T-cell (primary cell): ENCODE results near the gene RERE. TPM values are rescaled to one million over a fixed set of nuclear protein-coding genes. Genes with fewer than 3 reads are reported as not detected.

Experiments
- ATAC-seq, 4 experiments: fragments of 200-7000 bp in 3 of 4; fragments of 150-1000 bp in 1 of 4; cut with Tn5 transposase; replicated peaks in 1 of 4; 1 replicate in 3 of 4; 2 replicates in 1 of 4; pipeline ENCODE4 v1.10.0; 2021; ENCODE audit warnings: moderate library complexity in 3 of 4, mild to moderate bottlenecking in 2 of 4, moderate number of reproducible peaks in 1 of 4
- CTCF ChIA-PET, 2 donors: fragments of 300-600 bp; sonication (Branson Sonifier 250); formaldehyde crosslinking; loops; one replicate each; lab custom pipeline; 2022; ENCODE audit warnings: antibody characterized with exemption in 2 of 2; lab: Charles Lee
- POLR2A ChIA-PET, 2 donors: fragments of 300-600 bp; sonication (Branson Sonifier 250); formaldehyde crosslinking; loops; one replicate each; lab custom pipeline; 2022; ENCODE audit warnings: antibody characterized with exemption in 2 of 2; lab: Charles Lee
- DNase-seq, 35 experiments: peaks; one replicate each; pipeline versions ENCODE4 v3.0.0 to v3.0.0-alpha.2; 2013 to 2023
- H3K27ac ChIP-seq: one replicate; pipeline ENCODE4 v1.5.1; 2013; ENCODE audit warnings: low read length
- H3K27me3 ChIP-seq, 2 experiments: replicated peaks in 1 of 2; 1 replicate in 1 of 2; 2 replicates in 1 of 2; pipeline versions ENCODE4 v1.6.1 to v1.7.0; 2013; ENCODE audit warnings: low read length in 1 of 2, mixed read lengths in 1 of 2; ENCODE audit not compliant: control insufficient read depth in 2 of 2, insufficient read depth in 2 of 2; ENCODE audit errors: extremely low read depth in 1 of 2
- H3K36me3 ChIP-seq, 2 donors: 1 replicate in 1 of 2; 2 replicates in 1 of 2; pipeline versions ENCODE4 v1.6.1 to v1.7.0; 2013; ENCODE audit warnings: low read length in 1 of 2; ENCODE audit not compliant: control insufficient read depth in 2 of 2, insufficient read depth in 1 of 2; ENCODE audit errors: extremely low read depth in 1 of 2
- H3K4me1 ChIP-seq, 2 experiments: 1 replicate in 1 of 2; 2 replicates in 1 of 2; pipeline versions ENCODE4 v1.6.1 to v1.7.0; 2013; ENCODE audit warnings: low read length in 2 of 2, mixed read lengths in 1 of 2; ENCODE audit not compliant: insufficient read depth in 2 of 2, control insufficient read depth in 1 of 2; ENCODE audit errors: extremely low read depth in 1 of 2
- H3K4me3 ChIP-seq, 2 donors: 1 replicate in 1 of 2; 2 replicates in 1 of 2; pipeline versions ENCODE4 v1.5.1 to v1.7.0; 2013; ENCODE audit warnings: mild to moderate bottlenecking in 2 of 2, low read length in 1 of 2, moderate library complexity in 1 of 2; ENCODE audit not compliant: control insufficient read depth in 1 of 2; ENCODE audit errors: extremely low read depth in 1 of 2
- H3K9me3 ChIP-seq: 2 replicates; pipeline ENCODE4 v1.7.0; 2013
- H3K27ac Mint-ChIP-seq, 2 donors: one replicate each; pipeline ENCODE4 v1.8.0; 2020 to 2021; ENCODE audit warnings: mild to moderate bottlenecking in 2 of 2, mixed read lengths in 2 of 2
- H3K27me3 Mint-ChIP-seq, 2 donors: one replicate each; pipeline ENCODE4 v1.8.0; 2021 to 2022; ENCODE audit warnings: mixed read lengths in 2 of 2
- H3K36me3 Mint-ChIP-seq: one replicate; pipeline ENCODE4 v1.8.0; 2021; ENCODE audit warnings: mixed read lengths
- H3K4me1 Mint-ChIP-seq, 3 donors: one replicate each; pipeline ENCODE4 v1.8.0; 2020 to 2022; ENCODE audit warnings: mixed read lengths in 3 of 3, mild to moderate bottlenecking in 1 of 3
- H3K4me3 Mint-ChIP-seq, 3 donors: one replicate each; pipeline ENCODE4 v1.8.0; 2020 to 2022; ENCODE audit warnings: mild to moderate bottlenecking in 3 of 3, mixed read lengths in 3 of 3, moderate library complexity in 3 of 3
- H3K9me3 Mint-ChIP-seq, 3 donors: one replicate each; pipeline ENCODE4 v1.8.0; 2020 to 2022; ENCODE audit warnings: mixed read lengths in 3 of 3
- WGBS: methylation state at CpG from one replicate; pipeline ENCODE4 v1.1.5; 2013; ENCODE audit warnings: missing lambda C conversion rate; ENCODE audit not compliant: insufficient coverage; 5-methylcytosine and 5-hydroxymethylcytosine counted together
- total RNA-seq, 35 experiments: library from RNA in 6 of 35; stranded (reverse) in 6 of 35; fragments of 120-200 nt in 1 of 35; gene quantifications; one replicate each; pipeline versions ENCODE4 v1.2.1 to v1.2.4 and lab custom pipeline; 2013 to 2026

Gene RERE
- total RNA-seq, 5 donors from 2014 or later (not counting 1 experiment from before 2014, with no cell fraction given), result 85.1 to 116 (median 103) TPM

DNA sequence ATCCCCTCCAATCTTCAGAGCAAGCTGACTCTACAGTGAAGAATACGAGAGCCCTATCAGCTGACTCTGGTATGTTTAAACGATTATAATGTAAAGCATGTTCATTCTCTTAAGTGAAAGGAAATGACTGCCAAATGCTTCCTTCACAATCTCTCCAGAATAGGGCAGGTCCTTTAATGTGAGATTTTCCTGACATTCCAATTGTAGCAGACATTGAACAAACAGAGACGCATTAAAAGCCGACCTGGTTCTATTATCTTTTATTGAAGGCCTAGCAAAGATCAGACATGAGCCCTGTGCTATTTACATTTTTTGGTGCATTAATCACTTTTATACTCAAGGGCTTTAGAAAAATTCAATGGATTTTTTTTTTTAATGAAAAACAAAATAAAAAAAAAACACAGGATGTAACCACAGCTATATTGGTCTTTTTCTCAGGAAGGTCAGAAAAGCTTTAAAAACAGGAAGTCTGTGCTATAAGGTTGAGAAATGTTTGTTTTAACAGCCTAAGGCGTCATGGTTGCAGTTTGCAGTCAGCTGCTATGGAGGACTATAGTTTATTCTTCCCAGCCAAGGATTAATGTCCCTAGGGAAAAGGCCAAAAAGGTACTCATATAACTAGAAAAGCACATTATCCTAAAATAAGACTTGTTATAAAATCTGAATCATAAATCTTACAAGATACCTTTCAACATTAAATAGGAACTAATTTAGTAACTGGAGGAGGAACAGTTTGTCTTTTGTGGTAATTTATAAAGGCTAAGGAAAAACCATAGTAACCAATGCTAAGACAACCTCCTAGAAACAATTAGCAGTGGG, 104.8 kb downstream of the RERE start:
- H3K9me3 ChIP-seq, result no peaks in the 10 kb centered on the region
- CTCF ChIA-PET, result interaction anchor here in 1 of 2 donors (0.7 kb wide), 1 partner anchor 109 kb away, joined by 3 read pairs; no protein-coding TSS in a partner anchor
- H3K4me3 ChIP-seq, result no peak overlapping the region
- POLR2A ChIA-PET, result interaction anchor here in 1 of 2 donors (0.6 kb wide), 1 partner anchor 99 kb away, joined by 3 read pairs; no protein-coding TSS in a partner anchor
- no peaks in the 10 kb centered on the region for H3K27me3 ChIP-seq
- H3K4me1 ChIP-seq, result peaks cover 4 to 10% of the 10 kb centered on the region in 2 experiments
- H3K27me3 Mint-ChIP-seq, result peaks cover 0 to 7% of the 10 kb centered on the region in 2 donors
- peak overlapping the region; percentile 25 to 78 for H3K27ac Mint-ChIP-seq
- H3K36me3 Mint-ChIP-seq, result peaks cover 10% of the 10 kb centered on the region
- WGBS, result no CpG with 5 or more reads among the region's 5 CpGs
- peak in 1 of 35 experiments; percentile 28 for DNase-seq
- ATAC-seq, result peak in 3 of 4 experiments; percentile 41 to 75 (median 55)
- H3K36me3 ChIP-seq, result no peaks in the 10 kb centered on the region
- H3K4me3 Mint-ChIP-seq, result peak overlapping the region in 2 of 3 donors; percentile 42 to 44
- H3K4me1 Mint-ChIP-seq, result peaks cover 16 to 28% (median 24%) of the 10 kb centered on the region in 3 donors
- H3K27ac ChIP-seq, result peak overlapping the region; percentile 28
- H3K9me3 Mint-ChIP-seq, result no peaks in the 10 kb centered on the region

- H3K36me3 Mint-ChIP-seq, result peaks cover 10% of the 10 kb centered on the region
- no CpG with 5 or more reads among the region's 4 CpGs for WGBS
- peak in 1 of 4 experiments; percentile 51 for ATAC-seq
- H3K4me3 Mint-ChIP-seq, result peak overlapping the region in 1 of 3 donors; percentile 44
- peaks cover 16 to 28% (median 24%) of the 10 kb centered on the region in 3 donors for H3K4me1 Mint-ChIP-seq
- H3K9me3 ChIP-seq, result no peaks in the 10 kb centered on the region
- H3K27me3 Mint-ChIP-seq, result peaks cover 0 to 13% of the 10 kb centered on the region in 2 donors
- no peak overlapping the region for H3K4me3 ChIP-seq
- no peaks in the 10 kb centered on the region for H3K9me3 Mint-ChIP-seq
- H3K36me3 ChIP-seq, result no peaks in the 10 kb centered on the region
- H3K27ac Mint-ChIP-seq, result peak overlapping the region in 1 of 2 donors; percentile 78
- POLR2A ChIA-PET, result no interaction called here
- peaks cover 4 to 10% of the 10 kb centered on the region in 2 experiments for H3K4me1 ChIP-seq
- H3K27me3 ChIP-seq, result no peaks in the 10 kb centered on the region
- no peak overlapping the region for H3K27ac ChIP-seq
- DNase-seq, result no peak
- CTCF ChIA-PET, result no interaction called here
Measured at GRCh38 chr1:8711873-8712412, 105.5 kb downstream of the RERE start.

- Mint-ChIP-seq H3K36me3 (peaks cover 10% of the 10 kb centered on the region), H3K9me3 (no peaks in the 10 kb centered on the region), H3K27ac (peak overlapping the region in 1 of 2 donors; percentile 3), H3K27me3 (peaks cover 4 to 15% of the 10 kb centered on the region in 2 donors), H3K4me3 (no peak overlapping the region), H3K4me1 (peaks cover 16 to 28% (median 24%) of the 10 kb centered on the region in 3 donors)
- POLR2A ChIA-PET, result interaction anchor here (0.7 kb wide), 2 partner anchors 42 to 708 kb away, joined by 3 to 12 read pairs; no protein-coding TSS in a partner anchor
- no CpG with 5 or more reads among the region's 5 CpGs for WGBS
- no peak overlapping the region for H3K27ac ChIP-seq
- H3K4me3 ChIP-seq, result no peak overlapping the region
- peaks cover 4 to 10% of the 10 kb centered on the region in 2 experiments for H3K4me1 ChIP-seq
- H3K36me3 ChIP-seq, result no peaks in the 10 kb centered on the region
- CTCF ChIA-PET, result interaction anchor here in 1 of 2 donors (0.7 kb wide), 1 partner anchor 859 kb away, joined by 3 read pairs; no protein-coding TSS in a partner anchor
- no peak for ATAC-seq
- no peak for DNase-seq
- H3K9me3 ChIP-seq, result no peaks in the 10 kb centered on the region
- no peaks in the 10 kb centered on the region for H3K27me3 ChIP-seq
Measured at GRCh38 chr1:8711151-8711550, 106.3 kb downstream of the RERE start.

- Histone ChIP-seq H3K9me3 (no peaks in the 10 kb centered on the region), H3K27ac (no peak overlapping the region), H3K27me3 (peaks cover 0 to 9% of the 10 kb centered on the region in 2 experiments), H3K4me1 (peaks cover 4 to 9% of the 10 kb centered on the region in 2 experiments), H3K36me3 (no peaks in the 10 kb centered on the region), H3K4me3 (no peak overlapping the region)
- ChIA-PET CTCF (no interaction called here), POLR2A (no interaction called here)
- no peak overlapping the region for H3K4me3 Mint-ChIP-seq
- peaks cover 24 to 36% of the 10 kb centered on the region in 2 donors for H3K27me3 Mint-ChIP-seq
- WGBS, result 100% methylated on average over 2 of the region's 6 CpGs
- H3K9me3 Mint-ChIP-seq, result no peaks in the 10 kb centered on the region
- peaks cover 7% of the 10 kb centered on the region for H3K36me3 Mint-ChIP-seq
- DNase-seq (no peak), ATAC-seq (no peak)
- no peak overlapping the region for H3K27ac Mint-ChIP-seq
- H3K4me1 Mint-ChIP-seq, result peaks cover 19 to 29% (median 24%) of the 10 kb centered on the region in 3 donors
Measured at GRCh38 chr1:8708259-8708658, 109.2 kb downstream of the RERE start.

DNA sequence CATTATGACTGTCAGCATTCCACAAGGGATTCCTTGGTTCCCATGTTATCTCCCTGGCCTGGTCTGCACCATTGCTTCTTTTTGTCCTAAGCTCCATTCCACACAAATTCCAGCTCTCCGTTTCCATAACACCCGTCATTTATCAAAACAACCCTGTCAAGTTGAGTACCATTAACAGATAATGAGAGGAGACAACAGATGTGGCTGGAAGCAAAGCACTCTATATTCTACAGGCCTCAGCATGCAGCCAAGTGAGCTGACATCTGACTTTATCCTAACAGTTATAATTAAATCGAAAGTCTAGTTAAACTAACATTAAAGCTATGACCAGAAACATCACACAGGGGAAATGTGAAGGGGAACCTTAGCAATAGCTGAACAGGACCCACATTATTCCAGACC, 110.4 kb downstream of the RERE start:
- Histone ChIP-seq H3K4me1 (peaks cover 11% of the 10 kb centered on the region in 2 experiments), H3K36me3 (no peaks in the 10 kb centered on the region), H3K27ac (no peak overlapping the region), H3K27me3 (peaks cover 0 to 15% of the 10 kb centered on the region in 2 experiments), H3K9me3 (no peaks in the 10 kb centered on the region), H3K4me3 (no peak overlapping the region)
- DNase-seq (no peak), ATAC-seq (no peak)
- no peak overlapping the region for H3K4me3 Mint-ChIP-seq
- H3K9me3 Mint-ChIP-seq, result no peaks in the 10 kb centered on the region
- POLR2A ChIA-PET, result interaction anchor here in 1 of 2 donors (0.6 kb wide), 1 partner anchor 142 kb away, joined by 3 read pairs; no protein-coding TSS in a partner anchor
- H3K4me1 Mint-ChIP-seq, result peaks cover 17 to 30% (median 21%) of the 10 kb centered on the region in 3 donors
- peaks cover 7% of the 10 kb centered on the region for H3K36me3 Mint-ChIP-seq
- no peak overlapping the region for H3K27ac Mint-ChIP-seq
- CTCF ChIA-PET, result interaction anchor here in 1 of 2 donors (0.6 to 1.9 kb wide), 2 partner anchors 20 to 690 kb away, joined by 3 to 4 read pairs; no protein-coding TSS in a partner anchor
- no CpG with 5 or more reads among the region's 3 CpGs for WGBS
- peaks cover 31 to 41% of the 10 kb centered on the region in 2 donors for H3K27me3 Mint-ChIP-seq

DNA sequence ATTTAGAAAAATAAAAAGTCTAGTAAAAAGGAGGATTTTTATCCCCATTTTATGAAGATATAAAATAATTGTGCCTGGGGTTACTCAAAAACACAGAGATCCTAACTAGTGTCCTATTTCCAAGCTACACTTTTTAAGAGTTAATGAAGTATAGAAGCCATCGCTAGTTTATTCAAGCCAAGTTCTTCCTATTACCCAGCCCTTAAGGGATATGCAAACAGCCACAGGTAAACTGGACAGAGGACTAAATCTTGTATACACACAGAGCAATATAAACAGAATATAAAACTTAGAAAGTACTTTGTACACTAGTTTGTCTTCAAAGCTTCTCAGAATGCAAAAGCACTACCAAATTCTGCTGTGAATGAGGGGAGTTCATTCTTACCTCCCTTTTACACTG, 111.1 kb downstream of the RERE start:
- H3K4me1 Mint-ChIP-seq, result peaks cover 21 to 31% (median 23%) of the 10 kb centered on the region in 3 donors
- WGBS, result no CpG with 5 or more reads among the region's 1 CpG
- Histone ChIP-seq H3K4me1 (peaks cover 14 to 17% of the 10 kb centered on the region in 2 experiments), H3K9me3 (no peaks in the 10 kb centered on the region), H3K36me3 (no peaks in the 10 kb centered on the region), H3K4me3 (no peak overlapping the region), H3K27ac (no peak overlapping the region), H3K27me3 (peaks cover 0 to 18% of the 10 kb centered on the region in 2 experiments)
- ATAC-seq (no peak), DNase-seq (no peak)
- ChIA-PET POLR2A (interaction anchor here in 1 of 2 donors (0.6 kb wide), 1 partner anchor 143 kb away, joined by 3 read pairs; no protein-coding TSS in a partner anchor), CTCF (interaction anchor here in 1 of 2 donors (0.7 to 1.9 kb wide), 2 partner anchors 20 to 143 kb away, joined by 3 to 4 read pairs; no protein-coding TSS in a partner anchor)
- H3K36me3 Mint-ChIP-seq, result peaks cover 5% of the 10 kb centered on the region
- peaks cover 38 to 47% of the 10 kb centered on the region in 2 donors for H3K27me3 Mint-ChIP-seq
- H3K4me3 Mint-ChIP-seq, result no peak overlapping the region
- no peak overlapping the region for H3K27ac Mint-ChIP-seq
- H3K9me3 Mint-ChIP-seq, result no peaks in the 10 kb centered on the region
